KOPT-K1 (cell line): ENCODE measurements around the gene BEND7.

ENCODE experiments used
- H3K27ac ChIP-seq: fragments of 200-600 bp; sonication (generic); 2 replicates; pipeline ENCODE4 v1.5.1; 2016; ENCODE audit warnings: antibody characterized with exemption, mild to moderate bottlenecking, low read depth, low read length; ENCODE audit not compliant: poor library complexity, severe bottlenecking
- H3K36me3 ChIP-seq: fragments of 200-600 bp; sonication (generic); 2 replicates; pipeline ENCODE4 v1.5.1; 2017; ENCODE audit warnings: antibody characterized with exemption, mild to moderate bottlenecking, low read length, moderate library complexity; ENCODE audit not compliant: insufficient read depth
- H3K9me3 ChIP-seq: fragments of 200-600 bp; sonication (generic); 2 replicates; pipeline ENCODE4 v1.5.1; 2017; ENCODE audit warnings: antibody characterized with exemption, low read length, mild to moderate bottlenecking; ENCODE audit not compliant: insufficient read depth, poor library complexity, severe bottlenecking

BEND7 gene

DNA sequence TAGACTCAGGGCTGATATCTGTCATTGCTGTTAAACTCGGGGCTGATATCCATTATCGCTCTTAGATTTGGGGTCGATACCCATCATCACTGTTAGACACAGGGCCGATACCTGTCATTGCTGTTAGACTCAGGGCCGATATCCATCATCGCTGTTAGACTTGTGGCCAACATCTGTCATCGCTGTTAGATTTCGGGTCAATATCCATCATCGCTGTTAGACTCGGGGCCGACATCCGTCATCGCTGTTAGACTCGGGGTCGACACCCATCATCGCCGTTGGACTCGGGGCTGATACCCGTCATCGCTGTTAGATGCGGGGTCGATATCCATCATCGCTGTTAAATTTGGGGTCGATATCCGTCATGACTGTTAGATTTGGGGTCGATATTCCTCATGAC lies 54.8 kb downstream of the BEND7 start:
- Histone ChIP-seq H3K36me3 (no peaks in the 10 kb centered on the region), H3K27ac (no peak overlapping the region), H3K9me3 (no peaks in the 10 kb centered on the region)

DNA sequence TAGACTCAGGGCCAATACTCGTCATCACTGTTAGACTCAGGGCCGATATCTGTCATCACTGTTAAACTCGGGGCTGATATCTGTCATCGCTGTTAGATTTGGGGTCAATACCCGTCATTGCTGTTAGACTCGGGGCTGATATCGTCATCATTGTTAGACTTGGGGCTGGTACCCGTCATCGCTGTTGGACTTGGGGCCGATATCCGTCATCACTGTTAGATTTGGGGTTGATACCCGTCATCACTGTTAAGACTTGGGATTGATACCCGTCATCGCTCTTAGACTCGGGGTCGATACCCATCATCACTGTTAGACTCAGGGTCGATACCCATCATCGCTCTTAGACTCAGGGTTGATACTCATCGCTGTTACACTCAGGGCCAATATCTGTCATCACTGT lies 56.5 kb downstream of the BEND7 start:
- H3K9me3 ChIP-seq, result no peaks in the 10 kb centered on the region
- no peaks in the 10 kb centered on the region for H3K36me3 ChIP-seq
- no peak overlapping the region for H3K27ac ChIP-seq

GRCh38 chr10:13470270-13470669 lies 58.5 kb downstream of the BEND7 start:
- Histone ChIP-seq H3K9me3 (no peaks in the 10 kb centered on the region), H3K36me3 (no peaks in the 10 kb centered on the region), H3K27ac (no peak overlapping the region)

- Histone ChIP-seq H3K36me3 (no peaks in the 10 kb centered on the region), H3K9me3 (peaks cover 19% of the 10 kb centered on the region), H3K27ac (no peak overlapping the region)
These were observed 66.3 kb downstream of the BEND7 start for GRCh38 chr10:13462551-13462950.

GRCh38 chr10:13458687-13459012 lies 70.2 kb downstream of the BEND7 start:
- H3K36me3 ChIP-seq, result no peaks in the 10 kb centered on the region
- no peak overlapping the region for H3K27ac ChIP-seq
- peaks cover 19% of the 10 kb centered on the region for H3K9me3 ChIP-seq

DNA sequence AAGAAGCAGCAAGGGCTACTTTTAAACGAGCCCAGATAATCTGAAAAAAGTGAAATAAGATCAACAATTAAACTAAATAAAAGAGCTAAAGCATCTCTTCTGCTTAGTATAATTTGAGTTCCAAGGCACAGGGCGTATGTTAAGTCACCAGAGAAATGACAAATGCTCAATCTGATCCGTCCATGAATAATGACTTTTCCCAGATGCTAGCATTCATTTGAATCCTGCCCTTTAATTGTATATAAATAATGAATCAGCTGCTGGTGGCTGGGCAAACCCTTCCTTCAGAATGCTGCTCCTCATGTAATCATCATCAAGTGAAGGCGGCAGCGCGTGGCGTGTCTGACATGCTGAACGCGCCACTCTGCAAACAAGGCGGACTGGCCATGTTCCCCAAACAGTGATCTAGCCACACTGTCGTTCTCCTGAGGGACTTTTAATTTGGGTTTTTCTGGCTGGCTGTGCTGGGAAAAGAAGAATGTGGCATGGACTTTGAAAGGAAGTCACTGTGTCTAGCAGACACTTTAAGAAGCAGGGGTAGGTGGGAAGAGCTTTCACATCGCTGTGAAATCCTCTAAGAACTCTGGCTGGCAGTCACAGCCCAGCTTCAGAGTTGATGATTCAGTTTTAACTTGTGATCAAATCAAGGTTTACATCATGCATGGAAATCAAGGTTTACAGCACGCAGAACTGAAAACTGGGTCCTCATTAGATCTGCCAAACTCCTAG lies 70.7 kb downstream of the BEND7 start:
- H3K9me3 ChIP-seq, result peaks cover 19% of the 10 kb centered on the region
- H3K27ac ChIP-seq, result no peak overlapping the region
- no peaks in the 10 kb centered on the region for H3K36me3 ChIP-seq

GRCh38 chr10:13453896-13454295 lies 74.9 kb downstream of the BEND7 start:
- no peak overlapping the region for H3K27ac ChIP-seq
- H3K9me3 ChIP-seq, result no peaks in the 10 kb centered on the region
- H3K36me3 ChIP-seq, result no peaks in the 10 kb centered on the region

GRCh38 chr10:13450069-13450468 lies 78.7 kb downstream of the BEND7 start:
- no peak overlapping the region for H3K27ac ChIP-seq
- no peaks in the 10 kb centered on the region for H3K36me3 ChIP-seq
- no peaks in the 10 kb centered on the region for H3K9me3 ChIP-seq

GRCh38 chr10:13449296-13449695 lies 79.5 kb downstream of the BEND7 start:
- no peaks in the 10 kb centered on the region for H3K9me3 ChIP-seq
- H3K36me3 ChIP-seq, result no peaks in the 10 kb centered on the region
- no peak overlapping the region for H3K27ac ChIP-seq

- Histone ChIP-seq H3K36me3 (no peaks in the 10 kb centered on the region), H3K9me3 (no peaks in the 10 kb centered on the region), H3K27ac (no peak overlapping the region)
These were observed 80.6 kb downstream of the BEND7 start for GRCh38 chr10:13448216-13448615.

GRCh38 chr10:13445656-13446400 lies 83.0 kb downstream of the BEND7 start:
- H3K27ac ChIP-seq, result no peak overlapping the region
- H3K9me3 ChIP-seq, result no peaks in the 10 kb centered on the region
- H3K36me3 ChIP-seq, result no peaks in the 10 kb centered on the region

- Histone ChIP-seq H3K27ac (no peak overlapping the region), H3K9me3 (no peaks in the 10 kb centered on the region), H3K36me3 (no peaks in the 10 kb centered on the region)
These were observed 87.3 kb downstream of the BEND7 start for GRCh38 chr10:13441476-13441875.

- no peaks in the 10 kb centered on the region for H3K9me3 ChIP-seq
- no peaks in the 10 kb centered on the region for H3K36me3 ChIP-seq
- no peak overlapping the region for H3K27ac ChIP-seq
These were observed 88.4 kb downstream of the BEND7 start for GRCh38 chr10:13440185-13441061.

DNA sequence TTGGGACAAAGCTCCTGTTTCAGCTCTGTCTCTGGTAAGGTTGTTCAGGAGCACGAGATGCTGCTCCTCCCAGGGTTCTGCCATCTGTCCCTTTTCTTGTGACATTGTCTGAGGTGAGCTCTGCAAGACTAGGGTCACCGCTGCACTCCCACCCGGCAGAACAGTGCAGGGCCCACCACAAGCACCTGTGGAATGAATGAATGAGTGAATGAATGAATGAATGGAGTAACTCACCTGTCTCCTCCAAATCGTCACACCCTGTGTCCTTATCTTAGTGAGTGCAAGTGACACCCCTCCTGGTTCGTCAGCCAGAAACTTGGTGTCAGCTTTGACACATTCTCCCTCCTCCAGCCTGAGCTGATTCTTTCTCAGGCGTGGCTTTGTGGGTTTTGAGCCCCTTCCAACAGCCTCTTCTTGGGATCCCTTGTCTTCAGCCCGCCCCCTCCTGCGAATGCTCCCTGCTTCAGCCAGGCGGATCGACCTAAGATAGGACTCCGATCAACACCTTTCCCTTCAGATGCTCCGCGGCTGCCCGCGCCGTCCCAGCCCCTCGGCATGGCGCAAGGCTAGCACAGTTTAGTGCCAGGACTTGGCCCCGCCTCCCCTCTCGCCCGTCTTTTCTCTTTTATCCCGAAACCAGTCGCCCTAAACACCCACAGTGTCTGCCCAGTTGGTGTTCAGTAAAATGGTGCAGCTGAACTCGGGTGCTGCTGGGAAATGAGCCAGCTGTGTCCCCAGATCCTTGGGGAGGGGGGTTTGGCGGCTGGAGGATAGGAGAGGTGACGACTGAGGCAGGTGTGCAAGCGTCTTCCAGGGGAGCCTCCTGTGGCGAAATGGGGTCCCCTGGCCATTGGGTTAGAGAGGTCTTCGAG lies 89.3 kb downstream of the BEND7 start:
- Histone ChIP-seq H3K9me3 (no peaks in the 10 kb centered on the region), H3K36me3 (no peaks in the 10 kb centered on the region), H3K27ac (no peak overlapping the region)
